Right lobe of liver (tissue), 6 donors: Measurements from ENCODE around the gene KRTAP10-9. TPM values are rescaled to one million over a fixed set of nuclear protein-coding genes. Genes with fewer than 3 reads are reported as not detected.
A peak's percentile ranks its signal among the peaks of the same experiment; 100 is the strongest.
"Not testable (repeated sequence)": the region's sequence is repeated elsewhere in the genome, so short reads cannot be mapped to it uniquely, and the experiment has no call there.

Experiments
- ATAC-seq, 4 donors: fragments of 200-7000 bp; cut with Tn5 transposase; one replicate each; pipeline ENCODE4 v1.9.1; 2020; ENCODE audit warnings: mild to moderate bottlenecking in 4 of 4, moderate library complexity in 4 of 4
- DNase-seq, 3 donors: peaks; one replicate each; pipeline ENCODE4 v3.0.0-alpha.2; 2020
- H3K27ac ChIP-seq, 3 donors: fragments of 200-600 bp; one replicate each; pipeline ENCODE4 v1.8.0; 2022
- H3K27me3 ChIP-seq, 2 donors: fragments of 200-600 bp; one replicate each; pipeline ENCODE4 v1.8.0; 2022
- H3K36me3 ChIP-seq, 4 donors: fragments of 200-600 bp; sonication (generic) in 1 of 4; one replicate each; pipeline versions ENCODE4 v1.5.1 to v1.8.0; 2017 to 2022; ENCODE audit warnings: control low read depth in 1 of 4
- H3K4me1 ChIP-seq, 4 donors: fragments of 200-600 bp; sonication (generic) in 1 of 4; one replicate each; pipeline versions ENCODE4 v1.5.1 to v1.8.0; 2017 to 2022; ENCODE audit warnings: control low read depth in 1 of 4
- H3K4me3 ChIP-seq, 3 donors: fragments of 200-600 bp; one replicate each; pipeline ENCODE4 v1.8.0; 2022
- H3K9me3 ChIP-seq, 4 donors: fragments of 200-600 bp; sonication (generic) in 1 of 4; one replicate each; pipeline versions ENCODE4 v1.5.1 to v1.8.0; 2017 to 2022; ENCODE audit warnings: control low read depth in 1 of 4
- POLR2A ChIP-seq: fragments of 450-650 bp; IDR thresholded peaks from one replicate; pipeline ENCODE4 v1.6.1; 2017; ENCODE audit warnings: antibody characterized with exemption, mild to moderate bottlenecking
- WGBS: methylation state at CpG from one replicate; pipeline ENCODE4 v1.1.6; 2018; ENCODE audit warnings: low coverage, low lambda C conversion rate; ENCODE audit not compliant: insufficient coverage; ENCODE audit errors: missing lambda C conversion rate; 5-methylcytosine and 5-hydroxymethylcytosine counted together
- intact Hi-C, 2 donors: fragments of 100-400 bp; cut with DNase I; formaldehyde crosslinking; loops; one replicate each; pipeline versions ENCODE4 v1.11.2 to v1.14.1; 2022
- total RNA-seq, 6 experiments: library from RNA; depleted of rRNA in 2 of 6; stranded (reverse); fragments of >200 nt in 2 of 6; fragmentation: NEBNext Ultra II Directional in 3 of 6; extraction: Animal tissue kit (Norgen Biotek cat#: 25700) in 3 of 6; gene quantifications; one replicate each; pipeline versions ENCODE4 v1.1.0 to v1.2.4, GENCODE V29; 2016 to 2023
- TF ChIP-seq, protein P1 (sequence below), 4 donors: fragments of 200-600 bp in 3 of 4; fragments of 450-650 bp in 1 of 4; IDR thresholded peaks; one replicate each; pipeline versions ENCODE4 v1.5.1 to v1.8.0; 2016 to 2022; ENCODE audit warnings: antibody characterized with exemption in 4 of 4, mild to moderate bottlenecking in 2 of 4
- donor health status: DM: no; HTN: yes; CAD: no.
- donor health status: DM: no; HTN: no; CAD: no.
- donor health status: DM: no; HTN: no; CAD: no.
- donor health status: DM: no; HTN: yes; CAD: no.
- donor health status: DM: no; HTN: yes; CAD: no.

KRTAP10-9 gene
- total RNA-seq, 6 experiments from 2014 or later: not detected

GRCh38 chr21:44637018-44637850 is 10.3 kb downstream of the KRTAP10-9 start, which contains the start of gene KRTAP10-10:
TSS of gene KRTAP10-10 (plus strand) at chr21:44637356. CDS start at chr21:44637418, 62 bp downstream.
- ATAC-seq: peak in 1 of 4 donors; percentile 18
- 57% methylated on average over 9 of the region's 21 CpGs for WGBS

GRCh38 chr21:44637851-44638348 is 11.0 kb downstream of the KRTAP10-9 start:
- H3K36me3 ChIP-seq, H3K4me3 ChIP-seq, intact Hi-C loops, ATAC-seq, H3K4me1 ChIP-seq, H3K27ac ChIP-seq, DNase-seq, H3K27me3 ChIP-seq, H3K9me3 ChIP-seq: not testable (repeated sequence)
- 33% methylated on average over 9 of the region's 12 CpGs for WGBS

More at GRCh38 chr21:44637018-44637850, 10.3 kb downstream of the KRTAP10-9 start, which contains the start of gene KRTAP10-10:
- TF ChIP-seq POLR2A: no peak
- TF ChIP-seq, protein P1, sequence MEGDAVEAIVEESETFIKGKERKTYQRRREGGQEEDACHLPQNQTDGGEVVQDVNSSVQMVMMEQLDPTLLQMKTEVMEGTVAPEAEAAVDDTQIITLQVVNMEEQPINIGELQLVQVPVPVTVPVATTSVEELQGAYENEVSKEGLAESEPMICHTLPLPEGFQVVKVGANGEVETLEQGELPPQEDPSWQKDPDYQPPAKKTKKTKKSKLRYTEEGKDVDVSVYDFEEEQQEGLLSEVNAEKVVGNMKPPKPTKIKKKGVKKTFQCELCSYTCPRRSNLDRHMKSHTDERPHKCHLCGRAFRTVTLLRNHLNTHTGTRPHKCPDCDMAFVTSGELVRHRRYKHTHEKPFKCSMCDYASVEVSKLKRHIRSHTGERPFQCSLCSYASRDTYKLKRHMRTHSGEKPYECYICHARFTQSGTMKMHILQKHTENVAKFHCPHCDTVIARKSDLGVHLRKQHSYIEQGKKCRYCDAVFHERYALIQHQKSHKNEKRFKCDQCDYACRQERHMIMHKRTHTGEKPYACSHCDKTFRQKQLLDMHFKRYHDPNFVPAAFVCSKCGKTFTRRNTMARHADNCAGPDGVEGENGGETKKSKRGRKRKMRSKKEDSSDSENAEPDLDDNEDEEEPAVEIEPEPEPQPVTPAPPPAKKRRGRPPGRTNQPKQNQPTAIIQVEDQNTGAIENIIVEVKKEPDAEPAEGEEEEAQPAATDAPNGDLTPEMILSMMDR (IDR thresholded peaks at IDR 0.05): no peak
- intact Hi-C loops: no loop called here
- no peaks in the 10 kb centered on the region for H3K4me1 ChIP-seq
- H3K4me3 ChIP-seq: no peak within 1 kb of the TSS
- H3K27ac ChIP-seq: no peak within 1 kb of the TSS
- DNase-seq: no peak
- H3K36me3 ChIP-seq: no peaks in the 10 kb centered on the region
- peaks cover 0 to 4% (median 0%) of the 10 kb centered on the region in 4 donors for H3K9me3 ChIP-seq
- H3K27me3 ChIP-seq: no peaks in the 10 kb centered on the region

- intact Hi-C loops, DNase-seq, H3K27ac ChIP-seq, H3K27me3 ChIP-seq, H3K36me3 ChIP-seq, H3K4me1 ChIP-seq, H3K4me3 ChIP-seq, H3K9me3 ChIP-seq: not testable (repeated sequence)
- peak in 1 of 4 donors; percentile 10 for ATAC-seq
- WGBS: 65% methylated on average over 9 of the region's 21 CpGs
These were observed 11.8 kb downstream of the KRTAP10-9 start for GRCh38 chr21:44638506-44639330.

DNA sequence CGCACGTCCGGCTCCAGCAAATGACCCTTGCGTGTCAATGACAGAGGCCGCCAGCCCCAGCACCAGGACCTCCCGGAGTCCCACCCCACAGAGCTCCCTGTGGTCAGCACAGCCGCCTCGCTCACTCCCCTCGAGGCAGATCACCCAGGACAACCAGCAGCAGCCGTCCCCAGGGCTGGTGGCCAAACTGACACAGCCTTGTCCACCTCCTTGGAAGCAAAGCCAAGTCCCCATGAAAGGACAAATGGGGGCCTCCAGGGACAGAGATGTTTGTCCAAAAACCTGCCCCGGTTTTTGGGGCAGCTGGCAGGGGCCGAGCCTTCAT is 12.4 kb downstream of the KRTAP10-9 start:
- Histone ChIP-seq H3K4me1 (no peaks in the 10 kb centered on the region), H3K9me3 (peaks cover 0 to under 1% (median 0%) of the 10 kb centered on the region in 4 donors), H3K27ac (no peak overlapping the region), H3K36me3 (no peaks in the 10 kb centered on the region), H3K27me3 (no peaks in the 10 kb centered on the region), H3K4me3 (no peak overlapping the region)
- intact Hi-C loops: no loop called here
- TF ChIP-seq, protein P1 (IDR thresholded peaks at IDR 0.05): no peak
- no peak for TF ChIP-seq POLR2A
- ATAC-seq: no peak
- no peak for DNase-seq
- 60% methylated on average over 1 of the region's 12 CpGs for WGBS

DNA sequence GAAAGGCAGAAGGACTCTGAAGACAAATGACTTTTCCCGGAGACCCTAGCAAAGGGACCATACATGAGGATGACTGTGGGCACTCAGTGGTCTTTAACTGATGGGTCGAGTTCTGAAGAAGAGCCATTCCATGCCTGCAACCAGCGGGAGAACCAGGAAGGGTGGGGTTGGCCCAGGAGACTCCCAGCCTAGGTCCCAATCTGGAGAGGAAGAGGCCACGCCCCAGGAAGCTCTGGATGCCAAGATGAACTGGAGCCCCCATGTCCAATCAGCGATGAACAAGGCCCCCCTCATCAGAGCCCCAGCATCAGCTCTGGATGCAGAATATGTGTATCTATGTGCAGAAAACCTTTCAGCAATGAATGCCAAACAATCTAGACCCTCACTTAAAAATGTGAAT is 13.9 kb downstream of the KRTAP10-9 start:
- Histone ChIP-seq H3K4me3 (no peak overlapping the region), H3K27ac (no peak overlapping the region), H3K36me3 (no peaks in the 10 kb centered on the region), H3K27me3 (no peaks in the 10 kb centered on the region), H3K4me1 (no peaks in the 10 kb centered on the region), H3K9me3 (peaks cover 0 to 5% (median 2%) of the 10 kb centered on the region in 4 donors)
- DNase-seq: no peak
- WGBS: 57% methylated on average over 2 of the region's 5 CpGs
- TF ChIP-seq, protein P1 (IDR thresholded peaks at IDR 0.05): no peak
- no peak for TF ChIP-seq POLR2A
- no peak for ATAC-seq
- intact Hi-C loops: no loop called here
